Glutamatergic neuron (in vitro differentiated cells): ENCODE measurements around the gene RTKN2. TPM values are rescaled to one million over a fixed set of nuclear protein-coding genes. Genes with fewer than 3 reads are reported as not detected.
"Not testable (repeated sequence)": the region's sequence is repeated elsewhere in the genome, so short reads cannot be mapped to it uniquely, and the experiment has no call there.

Experiments used
- DNase-seq: peaks from one replicate; pipeline ENCODE4 v3.0.0; 2022
- H3K27ac Mint-ChIP-seq: one replicate; pipeline ENCODE4 v1.8.0; 2020; ENCODE audit warnings: mild to moderate bottlenecking, mixed read lengths, inconsistent platforms; ENCODE audit not compliant: unreplicated experiment
- H3K27me3 Mint-ChIP-seq: one replicate; pipeline ENCODE4 v1.8.0; 2020; ENCODE audit warnings: mild to moderate bottlenecking, moderate library complexity, mixed read lengths, inconsistent platforms; ENCODE audit not compliant: unreplicated experiment
- H3K36me3 Mint-ChIP-seq: one replicate; pipeline ENCODE4 v1.8.0; 2020; ENCODE audit warnings: mild to moderate bottlenecking, mixed read lengths, inconsistent platforms; ENCODE audit not compliant: unreplicated experiment
- H3K4me1 Mint-ChIP-seq: one replicate; pipeline ENCODE4 v1.8.0; 2020; ENCODE audit warnings: mild to moderate bottlenecking, low read depth, mixed read lengths, inconsistent platforms; ENCODE audit not compliant: unreplicated experiment
- H3K4me3 Mint-ChIP-seq: one replicate; pipeline ENCODE4 v1.8.0; 2020; ENCODE audit warnings: mild to moderate bottlenecking, mixed read lengths, inconsistent platforms; ENCODE audit not compliant: unreplicated experiment
- H3K9me3 Mint-ChIP-seq: one replicate; pipeline ENCODE4 v1.8.0; 2020; ENCODE audit warnings: mild to moderate bottlenecking, moderate library complexity, mixed read lengths, inconsistent platforms; ENCODE audit not compliant: unreplicated experiment
- CTCF ChIP-seq: fragments of 200-600 bp; sonication (generic); IDR thresholded peaks from one replicate; pipeline ENCODE4 v1.5.0; 2021; ENCODE audit not compliant: partially characterized antibody, unreplicated experiment
- total RNA-seq: library from RNA; stranded (reverse); fragmentation: NEBNext Ultra II Directional; extraction: Animal tissue kit (Norgen Biotek cat#: 25700); gene quantifications from one replicate; pipeline ENCODE4 v1.2.1, GENCODE V29; 2021; ENCODE audit not compliant: unreplicated experiment

The RTKN2 gene
- total RNA-seq, 1 donor from 2014 or later: 3.2 TPM

- no peak for DNase-seq
- Mint-ChIP-seq H3K27me3 (peaks cover 1% of the 10 kb centered on the region), H3K27ac (no peak overlapping the region), H3K36me3 (no peaks in the 10 kb centered on the region), H3K9me3 (no peaks in the 10 kb centered on the region), H3K4me1 (peaks cover 2% of the 10 kb centered on the region), H3K4me3 (no peak overlapping the region)
- TF ChIP-seq CTCF: no peak
Observed at GRCh38 chr10:62297857-62298256, 29.2 kb upstream of the RTKN2 start.

- no peak for TF ChIP-seq CTCF
- Mint-ChIP-seq H3K9me3 (peaks cover 2% of the 10 kb centered on the region), H3K27ac (no peak overlapping the region), H3K4me1 (no peaks in the 10 kb centered on the region), H3K4me3 (no peak overlapping the region), H3K27me3 (no peaks in the 10 kb centered on the region), H3K36me3 (no peaks in the 10 kb centered on the region)
- no peak for DNase-seq
Observed at GRCh38 chr10:62284221-62284620, 15.6 kb upstream of the RTKN2 start.

- not testable (repeated sequence) for H3K4me3 Mint-ChIP-seq, H3K27ac Mint-ChIP-seq, H3K27me3 Mint-ChIP-seq, H3K4me1 Mint-ChIP-seq, H3K9me3 Mint-ChIP-seq, H3K36me3 Mint-ChIP-seq, DNase-seq
Observed at GRCh38 chr10:62281348-62281747, 12.7 kb upstream of the RTKN2 start.

- not testable (repeated sequence) for H3K27me3 Mint-ChIP-seq, H3K27ac Mint-ChIP-seq, DNase-seq, H3K4me1 Mint-ChIP-seq, H3K9me3 Mint-ChIP-seq, H3K36me3 Mint-ChIP-seq, H3K4me3 Mint-ChIP-seq
Observed at GRCh38 chr10:62280392-62280791, 11.7 kb upstream of the RTKN2 start.

GRCh38 chr10:62278441-62278910, 9.8 kb upstream of the RTKN2 start:
- DNase-seq: no peak
- H3K27me3 Mint-ChIP-seq: no peaks in the 10 kb centered on the region
- peaks cover 2% of the 10 kb centered on the region for H3K9me3 Mint-ChIP-seq
- H3K36me3 Mint-ChIP-seq: no peaks in the 10 kb centered on the region
- no peak overlapping the region for H3K27ac Mint-ChIP-seq
- H3K4me3 Mint-ChIP-seq: no peak overlapping the region
- no peak for TF ChIP-seq CTCF
- no peaks in the 10 kb centered on the region for H3K4me1 Mint-ChIP-seq

GRCh38 chr10:62277971-62278370, 9.3 kb upstream of the RTKN2 start:
- TF ChIP-seq CTCF: no peak
- H3K4me1 Mint-ChIP-seq: no peaks in the 10 kb centered on the region
- H3K36me3 Mint-ChIP-seq: no peaks in the 10 kb centered on the region
- no peaks in the 10 kb centered on the region for H3K27me3 Mint-ChIP-seq
- no peak for DNase-seq
- no peak overlapping the region for H3K4me3 Mint-ChIP-seq
- peaks cover 2% of the 10 kb centered on the region for H3K9me3 Mint-ChIP-seq
- H3K27ac Mint-ChIP-seq: no peak overlapping the region
